Ascending aorta (tissue), 2 donors: ENCODE results near the gene HIC1. TPM values are rescaled to one million over a fixed set of nuclear protein-coding genes. Genes with fewer than 3 reads are reported as not detected.

ENCODE experiments used
- DNase-seq, 2 donors: peaks; one replicate each; pipeline ENCODE4 v3.0.0-alpha.2; 2019; ENCODE audit warnings: low spot score in 2 of 2
- H3K27ac ChIP-seq, 2 donors: fragments of 200-600 bp; sonication (generic); one replicate each; pipeline ENCODE4 v1.5.1; 2016 to 2017; ENCODE audit warnings: mild to moderate bottlenecking in 1 of 2
- H3K27me3 ChIP-seq: fragments of 200-600 bp; sonication (generic); one replicate; pipeline ENCODE4 v1.5.1; 2017
- H3K36me3 ChIP-seq, 2 donors: fragments of 200-600 bp; sonication (generic); one replicate each; pipeline ENCODE4 v1.5.1; 2016
- H3K4me1 ChIP-seq, 2 donors: fragments of 200-600 bp; sonication (generic); one replicate each; pipeline ENCODE4 v1.5.1; 2016 to 2017; ENCODE audit warnings: mild to moderate bottlenecking in 1 of 2
- H3K4me3 ChIP-seq, 2 donors: fragments of 200-600 bp; sonication (generic); one replicate each; pipeline ENCODE4 v1.5.1; 2016 to 2017; ENCODE audit warnings: mild to moderate bottlenecking in 1 of 2
- H3K9me3 ChIP-seq, 2 donors: fragments of 200-600 bp; sonication (generic); one replicate each; pipeline ENCODE4 v1.5.1; 2016
- intact Hi-C: fragments of 100-400 bp; cut with DNase I; formaldehyde crosslinking; loops from one replicate; pipeline ENCODE4 v1.15.1; 2023
- total RNA-seq: library from RNA; depleted of rRNA; stranded (reverse); fragments of >200 nt; gene quantifications from one replicate; pipeline ENCODE4 v1.1.0, GENCODE V29; 2016
- TF ChIP-seq, protein P1 (sequence below), 3 experiments: fragments of 200-600 bp in 2 of 3; fragments of 450-650 bp in 1 of 3; sonication (generic) in 2 of 3; IDR thresholded peaks; one replicate each; pipeline ENCODE4 v1.5.1; 2016 to 2019; ENCODE audit warnings: antibody characterized with exemption in 3 of 3, mild to moderate bottlenecking in 1 of 3, moderate library complexity in 1 of 3

The HIC1 gene
- total RNA-seq, 1 donor from 2014 or later: 131 TPM

DNA sequence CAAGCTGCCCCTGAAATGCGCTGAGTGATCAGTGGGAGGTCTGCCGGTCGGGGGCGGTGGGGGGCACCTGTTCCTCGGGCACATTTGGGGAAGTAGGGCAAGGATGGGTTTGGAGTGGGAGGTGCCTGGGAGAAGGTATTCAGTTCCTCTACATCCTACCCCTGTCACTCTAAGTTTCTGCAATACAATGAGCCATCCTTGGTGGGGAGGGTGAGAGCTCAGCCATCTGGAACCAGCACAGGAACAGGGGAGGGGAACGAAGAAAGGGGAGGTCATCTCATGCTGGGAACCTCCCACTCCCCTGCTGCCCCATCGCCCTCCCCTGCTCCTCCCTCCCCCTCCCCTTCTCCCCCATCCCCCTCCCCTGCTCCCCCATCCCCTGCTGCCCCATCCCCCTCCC, 20.7 kb upstream of the HIC1 start:
- no peak for DNase-seq
- no peak overlapping the region for H3K27ac ChIP-seq
- peaks cover 7 to 16% of the 10 kb centered on the region in 2 donors for H3K4me1 ChIP-seq
- H3K4me3 ChIP-seq: no peak overlapping the region
- H3K27me3 ChIP-seq: no peaks in the 10 kb centered on the region
- peaks cover 23 to 35% of the 10 kb centered on the region in 2 donors for H3K36me3 ChIP-seq
- intact Hi-C loops: no loop called here
- TF ChIP-seq, protein P1, sequence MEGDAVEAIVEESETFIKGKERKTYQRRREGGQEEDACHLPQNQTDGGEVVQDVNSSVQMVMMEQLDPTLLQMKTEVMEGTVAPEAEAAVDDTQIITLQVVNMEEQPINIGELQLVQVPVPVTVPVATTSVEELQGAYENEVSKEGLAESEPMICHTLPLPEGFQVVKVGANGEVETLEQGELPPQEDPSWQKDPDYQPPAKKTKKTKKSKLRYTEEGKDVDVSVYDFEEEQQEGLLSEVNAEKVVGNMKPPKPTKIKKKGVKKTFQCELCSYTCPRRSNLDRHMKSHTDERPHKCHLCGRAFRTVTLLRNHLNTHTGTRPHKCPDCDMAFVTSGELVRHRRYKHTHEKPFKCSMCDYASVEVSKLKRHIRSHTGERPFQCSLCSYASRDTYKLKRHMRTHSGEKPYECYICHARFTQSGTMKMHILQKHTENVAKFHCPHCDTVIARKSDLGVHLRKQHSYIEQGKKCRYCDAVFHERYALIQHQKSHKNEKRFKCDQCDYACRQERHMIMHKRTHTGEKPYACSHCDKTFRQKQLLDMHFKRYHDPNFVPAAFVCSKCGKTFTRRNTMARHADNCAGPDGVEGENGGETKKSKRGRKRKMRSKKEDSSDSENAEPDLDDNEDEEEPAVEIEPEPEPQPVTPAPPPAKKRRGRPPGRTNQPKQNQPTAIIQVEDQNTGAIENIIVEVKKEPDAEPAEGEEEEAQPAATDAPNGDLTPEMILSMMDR (IDR thresholded peaks at IDR 0.05): no peak
- no peaks in the 10 kb centered on the region for H3K9me3 ChIP-seq

DNA sequence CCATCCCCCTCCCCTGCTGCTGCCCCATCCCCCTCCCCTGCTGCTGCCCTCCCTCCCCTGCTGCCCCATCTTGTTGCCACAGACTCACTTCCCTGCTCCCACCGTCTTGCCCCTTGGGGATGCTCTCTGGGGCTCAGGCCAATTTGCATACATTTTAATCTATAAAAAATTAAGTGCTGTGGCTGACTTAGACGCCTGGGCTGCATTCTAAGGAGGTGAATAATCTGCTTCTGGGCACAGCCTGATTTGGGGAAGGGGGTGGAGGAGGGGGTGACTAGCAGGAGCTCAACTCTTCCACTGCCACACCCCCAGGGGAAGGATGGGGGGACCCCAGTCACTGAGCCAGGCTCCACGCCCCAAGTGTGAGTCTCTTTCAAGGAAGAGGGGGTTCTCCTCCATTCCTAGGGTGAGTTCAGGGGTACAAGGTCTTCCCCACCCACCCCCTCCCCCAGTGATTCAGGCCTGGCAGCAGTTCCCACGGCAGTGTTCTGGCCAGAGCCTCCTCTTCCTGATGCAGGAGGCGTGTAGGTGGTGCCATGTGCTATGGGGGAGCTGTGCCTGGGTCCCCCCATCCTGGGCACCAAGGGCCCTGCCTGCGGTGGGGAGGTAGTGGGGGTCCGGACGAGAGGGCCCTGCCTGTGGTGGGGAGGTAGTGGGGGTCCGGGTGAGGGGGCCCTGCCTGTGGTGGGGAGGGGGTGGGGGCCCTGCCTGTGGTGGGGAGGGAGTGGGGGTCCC, 19.9 kb upstream of the HIC1 start:
- Histone ChIP-seq H3K4me3 (no peak overlapping the region), H3K9me3 (no peaks in the 10 kb centered on the region), H3K27ac (no peak overlapping the region), H3K4me1 (peaks cover 7 to 13% of the 10 kb centered on the region in 2 donors), H3K27me3 (no peaks in the 10 kb centered on the region), H3K36me3 (peaks cover 23 to 35% of the 10 kb centered on the region in 2 donors)
- TF ChIP-seq, protein P1 (IDR thresholded peaks at IDR 0.05): no peak
- intact Hi-C loops: no loop called here
- DNase-seq: no peak

DNA sequence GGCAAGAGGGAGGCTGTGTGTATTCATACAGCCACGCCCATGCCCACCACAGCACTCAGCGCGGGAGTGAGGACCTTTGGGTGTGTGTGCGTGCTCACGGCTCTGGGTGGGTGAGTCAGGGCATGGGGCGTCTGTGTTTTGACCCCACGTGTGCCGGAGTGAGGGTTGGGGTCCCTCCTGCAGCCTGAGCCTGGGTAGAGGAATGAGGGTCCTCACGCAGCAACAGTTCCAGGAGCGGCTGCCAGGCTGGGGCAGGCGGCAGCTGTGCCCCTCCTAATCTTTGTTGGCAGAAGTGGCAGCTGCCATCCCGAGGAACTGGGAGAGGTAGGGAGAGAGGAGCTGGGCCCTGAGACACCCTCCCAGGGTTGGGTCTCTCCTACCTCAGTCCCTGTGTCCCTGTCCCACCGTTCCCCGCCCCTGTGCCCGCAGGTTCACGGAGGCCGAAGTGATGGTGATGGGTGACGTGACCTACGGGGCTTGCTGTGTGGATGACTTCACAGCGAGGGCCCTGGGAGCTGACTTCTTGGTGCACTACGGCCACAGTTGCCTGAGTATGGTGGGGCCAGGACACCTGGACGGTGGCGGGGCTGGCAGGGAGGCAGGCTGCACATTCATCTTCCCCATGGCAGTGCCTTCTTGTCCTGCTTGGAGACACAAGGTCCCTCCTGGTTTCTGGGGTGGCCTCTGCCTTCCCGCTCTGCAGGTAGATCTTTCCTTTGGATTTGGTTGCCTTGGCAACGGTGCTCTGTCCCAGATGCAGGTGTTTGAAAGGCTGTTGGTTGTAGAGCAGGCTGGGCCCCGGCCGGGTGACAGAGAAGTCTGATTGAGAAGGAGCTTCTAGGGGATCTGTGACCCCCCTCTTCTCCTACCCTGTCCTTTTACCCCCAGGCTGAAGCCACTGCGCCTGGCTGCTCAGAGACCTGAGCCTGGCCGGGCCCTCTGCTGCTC, 19.1 kb upstream of the HIC1 start:
- TF ChIP-seq, protein P1 (IDR thresholded peaks at IDR 0.05): no peak
- Histone ChIP-seq H3K36me3 (peaks cover 28 to 35% of the 10 kb centered on the region in 2 donors), H3K4me3 (no peak overlapping the region), H3K9me3 (no peaks in the 10 kb centered on the region), H3K4me1 (peaks cover 5 to 10% of the 10 kb centered on the region in 2 donors), H3K27ac (no peak overlapping the region), H3K27me3 (no peaks in the 10 kb centered on the region)
- intact Hi-C loops: no loop called here
- DNase-seq: no peak

DNA sequence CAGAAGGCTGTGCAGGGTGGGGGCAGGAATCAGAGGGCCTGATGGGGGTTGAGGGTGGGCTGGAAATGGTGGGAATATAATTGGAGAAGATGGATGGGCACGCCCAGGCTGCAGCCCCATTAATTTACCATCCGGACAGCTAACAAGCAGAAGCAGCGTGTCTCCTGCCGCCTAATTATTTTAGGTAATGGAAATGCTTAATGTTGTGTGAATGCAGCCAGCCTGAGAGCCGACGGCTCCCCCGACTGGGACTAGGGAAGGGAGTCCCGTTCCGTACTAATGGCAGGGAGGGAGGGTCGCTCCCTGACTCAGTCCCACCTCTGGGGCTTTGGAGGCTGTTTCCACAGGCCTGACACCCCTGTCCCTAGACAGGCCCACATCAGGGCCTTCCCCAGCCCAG, 17.7 kb upstream of the HIC1 start:
- Histone ChIP-seq H3K9me3 (no peaks in the 10 kb centered on the region), H3K36me3 (peaks cover 28 to 35% of the 10 kb centered on the region in 2 donors), H3K27me3 (no peaks in the 10 kb centered on the region), H3K4me1 (peaks cover 0 to 6% of the 10 kb centered on the region in 2 donors), H3K4me3 (no peak overlapping the region), H3K27ac (no peak overlapping the region)
- TF ChIP-seq, protein P1 (IDR thresholded peaks at IDR 0.05): no peak
- DNase-seq: no peak
- intact Hi-C loops: no loop called here

DNA sequence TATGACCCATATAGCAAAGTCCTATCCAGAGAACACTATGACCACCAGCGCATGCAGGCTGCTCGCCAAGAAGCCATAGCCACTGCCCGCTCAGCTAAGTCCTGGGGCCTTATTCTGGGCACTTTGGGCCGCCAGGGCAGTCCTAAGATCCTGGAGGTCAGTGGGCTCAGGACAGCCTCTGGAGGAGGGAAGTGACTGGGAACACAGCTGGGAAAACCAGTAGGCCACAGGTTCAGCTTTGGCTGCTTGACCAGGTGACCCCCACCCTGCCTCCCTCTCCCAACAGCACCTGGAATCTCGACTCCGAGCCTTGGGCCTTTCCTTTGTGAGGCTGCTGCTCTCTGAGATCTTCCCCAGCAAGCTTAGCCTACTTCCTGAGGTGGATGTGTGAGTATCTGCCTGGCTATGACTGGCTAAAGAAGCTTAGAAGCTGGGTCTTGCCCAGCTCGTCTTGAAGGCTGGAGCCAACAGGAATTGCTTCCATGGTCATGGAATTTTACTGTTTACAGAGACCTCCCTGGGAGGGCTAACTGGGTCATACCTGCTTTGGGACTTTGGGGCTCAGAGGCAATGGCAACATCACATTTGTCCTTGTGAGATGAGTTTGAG, 14.6 kb upstream of the HIC1 start:
- H3K27me3 ChIP-seq: no peaks in the 10 kb centered on the region
- intact Hi-C loops: loop anchor here (5.0 to 10.0 kb wide), 2 partner anchors 323 to 476 kb away; partner anchors contain the start of gene PITPNA

More for the DNA sequence above, 14.6 kb upstream of the HIC1 start:
- DNase-seq: no peak
- H3K36me3 ChIP-seq: peaks cover 25 to 28% of the 10 kb centered on the region in 2 donors
- H3K27ac ChIP-seq: no peak overlapping the region
- H3K4me3 ChIP-seq: no peak overlapping the region
- H3K4me1 ChIP-seq: peaks cover 4 to 17% of the 10 kb centered on the region in 2 donors
- H3K9me3 ChIP-seq: no peaks in the 10 kb centered on the region
- TF ChIP-seq, protein P1 (IDR thresholded peaks at IDR 0.05): no peak
